ENCODE measurements around the gene ZC3H7B. TPM values are rescaled to one million over a fixed set of nuclear protein-coding genes. Genes with fewer than 3 reads are reported as not detected.

The ZC3H7B gene
- total RNA-seq, 1 donor from 2014 or later: 54.7 TPM

- H3K36me3 Mint-ChIP-seq (ENCODE audit: low read depth): no peaks in the 10 kb centered on the region
- no peaks in the 10 kb centered on the region for H3K9me3 Mint-ChIP-seq (ENCODE audit: low read depth)
- peaks cover 37% of the 10 kb centered on the region for H3K4me1 Mint-ChIP-seq (ENCODE audit: low read depth)
- no peak for DNase-seq (ENCODE audit: low spot score)
- no peaks in the 10 kb centered on the region for H3K27me3 Mint-ChIP-seq (ENCODE audit: low read depth)
- no peak for TF ChIP-seq CTCF (IDR thresholded peaks at IDR 0.05)
- no peak overlapping the region for H3K4me3 Mint-ChIP-seq (ENCODE audit: unreplicated experiment)
- peak overlapping the region; percentile 73 for H3K27ac Mint-ChIP-seq (ENCODE audit: unreplicated experiment)
Measured at GRCh38 chr22:41308054-41308453, 6.7 kb downstream of the ZC3H7B start.

- Mint-ChIP-seq H3K9me3 (ENCODE audit: low read depth) (no peaks in the 10 kb centered on the region), H3K4me3 (ENCODE audit: unreplicated experiment) (no peak overlapping the region), H3K36me3 (ENCODE audit: low read depth) (no peaks in the 10 kb centered on the region), H3K4me1 (ENCODE audit: low read depth) (peaks cover 33% of the 10 kb centered on the region), H3K27ac (ENCODE audit: unreplicated experiment) (peak overlapping the region; percentile 73), H3K27me3 (ENCODE audit: low read depth) (no peaks in the 10 kb centered on the region)
- no peak for DNase-seq (ENCODE audit: low spot score)
- no peak for TF ChIP-seq CTCF (IDR thresholded peaks at IDR 0.05)
Measured at GRCh38 chr22:41308544-41308947, 7.2 kb downstream of the ZC3H7B start.

GRCh38 chr22:41310336-41310735 is 9.0 kb downstream of the ZC3H7B start:
- H3K36me3 Mint-ChIP-seq (ENCODE audit: low read depth): no peaks in the 10 kb centered on the region
- no peaks in the 10 kb centered on the region for H3K27me3 Mint-ChIP-seq (ENCODE audit: low read depth)
- no peak for TF ChIP-seq CTCF (IDR thresholded peaks at IDR 0.05)
- no peak overlapping the region for H3K4me3 Mint-ChIP-seq (ENCODE audit: unreplicated experiment)
- H3K9me3 Mint-ChIP-seq (ENCODE audit: low read depth): no peaks in the 10 kb centered on the region
- peaks cover 25% of the 10 kb centered on the region for H3K4me1 Mint-ChIP-seq (ENCODE audit: low read depth)
- no peak for DNase-seq (ENCODE audit: low spot score)
- no peak overlapping the region for H3K27ac Mint-ChIP-seq (ENCODE audit: unreplicated experiment)

- peak overlapping the region; percentile 57 for H3K27ac Mint-ChIP-seq (ENCODE audit: unreplicated experiment)
Measured at GRCh38 chr22:41311487-41311886, 10.2 kb downstream of the ZC3H7B start.

GRCh38 chr22:41314821-41315220 is 13.5 kb downstream of the ZC3H7B start:
- no peaks in the 10 kb centered on the region for H3K27me3 Mint-ChIP-seq (ENCODE audit: low read depth)
- H3K9me3 Mint-ChIP-seq (ENCODE audit: low read depth): no peaks in the 10 kb centered on the region
- no peak for TF ChIP-seq CTCF (IDR thresholded peaks at IDR 0.05)
- H3K27ac Mint-ChIP-seq (ENCODE audit: unreplicated experiment): no peak overlapping the region
- DNase-seq (ENCODE audit: low spot score): no peak
- no peak overlapping the region for H3K4me3 Mint-ChIP-seq (ENCODE audit: unreplicated experiment)
- H3K4me1 Mint-ChIP-seq (ENCODE audit: low read depth): no peaks in the 10 kb centered on the region
- no peaks in the 10 kb centered on the region for H3K36me3 Mint-ChIP-seq (ENCODE audit: low read depth)

More at GRCh38 chr22:41311487-41311886, 10.2 kb downstream of the ZC3H7B start:
- DNase-seq (ENCODE audit: low spot score): no peak
- H3K27me3 Mint-ChIP-seq (ENCODE audit: low read depth): no peaks in the 10 kb centered on the region
- no peak for TF ChIP-seq CTCF (IDR thresholded peaks at IDR 0.05)
- H3K9me3 Mint-ChIP-seq (ENCODE audit: low read depth): no peaks in the 10 kb centered on the region
- no peaks in the 10 kb centered on the region for H3K36me3 Mint-ChIP-seq (ENCODE audit: low read depth)
- peaks cover 17% of the 10 kb centered on the region for H3K4me1 Mint-ChIP-seq (ENCODE audit: low read depth)
- no peak overlapping the region for H3K4me3 Mint-ChIP-seq (ENCODE audit: unreplicated experiment)
